Upper lobe of left lung (tissue), 4 donors: Measurements from ENCODE around the gene MBP.

Experiments
- EP300 ChIP-seq, 4 donors: sonication (generic); formaldehyde crosslinking; IDR thresholded peaks; one replicate each; pipeline ENCODE4 v1.5.1; 2017; ENCODE audit warnings: antibody characterized with exemption in 4 of 4, control low read depth in 2 of 4
- POLR2A ChIP-seq, 4 donors: fragments of 450-650 bp; IDR thresholded peaks; one replicate each; pipeline ENCODE4 v1.5.1; 2016 to 2017; ENCODE audit warnings: antibody characterized with exemption in 4 of 4, mild to moderate bottlenecking in 2 of 4
- TF ChIP-seq, protein P1 (sequence below), 6 experiments: fragments of 450-650 bp in 4 of 6; fragments of 200-600 bp in 2 of 6; sonication (generic) in 2 of 6; IDR thresholded peaks; one replicate each; pipeline ENCODE4 v1.5.1; 2016 to 2019; ENCODE audit warnings: antibody characterized with exemption in 6 of 6

DNA sequence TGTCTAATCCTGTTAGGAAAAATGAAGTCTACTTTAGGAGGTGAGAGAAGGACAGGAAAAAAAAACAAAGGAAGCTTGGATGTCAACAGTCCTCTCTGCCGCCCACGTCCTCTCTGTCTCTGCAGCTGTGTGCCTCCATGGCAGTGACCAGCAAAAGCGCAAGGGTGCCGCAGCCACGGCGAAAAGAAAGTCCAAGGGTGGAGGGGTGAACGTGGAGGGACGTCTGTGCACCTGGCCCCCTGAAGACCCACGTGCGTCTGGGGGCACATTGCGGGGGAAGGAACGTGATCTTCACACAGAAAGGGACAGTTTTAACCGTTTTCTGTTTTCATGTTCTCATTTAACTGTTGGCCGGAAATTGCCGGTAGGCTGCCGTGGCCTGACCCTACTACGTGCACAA lies 152.7 kb downstream of the MBP start:
- TF ChIP-seq POLR2A (IDR thresholded peaks at IDR 0.05) (no peak), EP300 (IDR thresholded peaks at IDR 0.05) (no peak)
- TF ChIP-seq, protein P1, sequence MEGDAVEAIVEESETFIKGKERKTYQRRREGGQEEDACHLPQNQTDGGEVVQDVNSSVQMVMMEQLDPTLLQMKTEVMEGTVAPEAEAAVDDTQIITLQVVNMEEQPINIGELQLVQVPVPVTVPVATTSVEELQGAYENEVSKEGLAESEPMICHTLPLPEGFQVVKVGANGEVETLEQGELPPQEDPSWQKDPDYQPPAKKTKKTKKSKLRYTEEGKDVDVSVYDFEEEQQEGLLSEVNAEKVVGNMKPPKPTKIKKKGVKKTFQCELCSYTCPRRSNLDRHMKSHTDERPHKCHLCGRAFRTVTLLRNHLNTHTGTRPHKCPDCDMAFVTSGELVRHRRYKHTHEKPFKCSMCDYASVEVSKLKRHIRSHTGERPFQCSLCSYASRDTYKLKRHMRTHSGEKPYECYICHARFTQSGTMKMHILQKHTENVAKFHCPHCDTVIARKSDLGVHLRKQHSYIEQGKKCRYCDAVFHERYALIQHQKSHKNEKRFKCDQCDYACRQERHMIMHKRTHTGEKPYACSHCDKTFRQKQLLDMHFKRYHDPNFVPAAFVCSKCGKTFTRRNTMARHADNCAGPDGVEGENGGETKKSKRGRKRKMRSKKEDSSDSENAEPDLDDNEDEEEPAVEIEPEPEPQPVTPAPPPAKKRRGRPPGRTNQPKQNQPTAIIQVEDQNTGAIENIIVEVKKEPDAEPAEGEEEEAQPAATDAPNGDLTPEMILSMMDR (IDR thresholded peaks at IDR 0.05): no peak
